NB4 (cell line): ENCODE measurements around the gene CCT5.

Experiments
- MYC ChIP-seq: IDR thresholded peaks from 2 replicates; pipeline ENCODE4 v1.6.1; 2011; ENCODE audit warnings: low read depth, low read length
- POLR2A ChIP-seq: IDR thresholded peaks from 2 replicates; pipeline ENCODE4 v1.6.1; 2011; ENCODE audit warnings: mild to moderate bottlenecking; ENCODE audit not compliant: insufficient read length; ENCODE audit errors: extremely low read depth
- TF ChIP-seq, protein P1 (sequence below): IDR thresholded peaks from one replicate; pipeline ENCODE4 v1.5.1; 2012; ENCODE audit warnings: low read depth, low read length
- TF ChIP-seq, protein P2 (sequence below): IDR thresholded peaks from 2 replicates; pipeline ENCODE4 v1.6.1; 2011; ENCODE audit warnings: low read depth, low read length

DNA sequence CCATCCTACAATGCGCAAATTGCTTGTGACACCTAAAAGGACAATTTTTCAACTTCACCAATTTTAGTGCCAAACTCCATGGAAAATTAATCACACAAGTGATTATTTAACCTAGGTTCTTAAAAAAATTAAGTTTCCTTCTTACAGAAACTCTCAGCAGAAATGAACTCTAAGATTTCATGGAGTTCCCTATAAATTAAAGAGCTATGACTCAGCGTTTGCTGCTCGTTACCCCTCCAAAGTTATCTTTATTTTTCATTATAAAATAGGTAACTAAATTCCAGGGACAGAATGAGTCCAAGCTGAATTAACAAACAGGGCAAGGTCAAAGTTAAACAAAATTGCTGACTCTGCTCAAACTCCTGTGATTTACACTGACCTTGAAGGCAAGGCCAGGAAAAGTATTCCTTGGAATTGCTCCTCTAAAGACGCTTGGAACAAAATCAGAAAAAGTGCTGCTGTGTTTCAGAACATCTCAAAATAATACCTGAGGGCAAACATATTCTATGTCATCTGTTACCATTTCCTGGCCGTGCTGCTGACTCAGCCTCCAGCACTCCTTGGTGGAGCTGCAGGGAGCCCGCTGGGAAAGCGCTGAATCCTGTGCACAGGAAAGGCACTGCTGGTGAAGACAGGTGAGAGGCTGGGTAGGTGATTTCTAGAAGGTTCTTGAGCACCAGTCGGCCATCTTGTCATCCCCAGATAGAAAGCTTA is 60.1 kb downstream of the CCT5 start:
- TF ChIP-seq, protein P1, sequence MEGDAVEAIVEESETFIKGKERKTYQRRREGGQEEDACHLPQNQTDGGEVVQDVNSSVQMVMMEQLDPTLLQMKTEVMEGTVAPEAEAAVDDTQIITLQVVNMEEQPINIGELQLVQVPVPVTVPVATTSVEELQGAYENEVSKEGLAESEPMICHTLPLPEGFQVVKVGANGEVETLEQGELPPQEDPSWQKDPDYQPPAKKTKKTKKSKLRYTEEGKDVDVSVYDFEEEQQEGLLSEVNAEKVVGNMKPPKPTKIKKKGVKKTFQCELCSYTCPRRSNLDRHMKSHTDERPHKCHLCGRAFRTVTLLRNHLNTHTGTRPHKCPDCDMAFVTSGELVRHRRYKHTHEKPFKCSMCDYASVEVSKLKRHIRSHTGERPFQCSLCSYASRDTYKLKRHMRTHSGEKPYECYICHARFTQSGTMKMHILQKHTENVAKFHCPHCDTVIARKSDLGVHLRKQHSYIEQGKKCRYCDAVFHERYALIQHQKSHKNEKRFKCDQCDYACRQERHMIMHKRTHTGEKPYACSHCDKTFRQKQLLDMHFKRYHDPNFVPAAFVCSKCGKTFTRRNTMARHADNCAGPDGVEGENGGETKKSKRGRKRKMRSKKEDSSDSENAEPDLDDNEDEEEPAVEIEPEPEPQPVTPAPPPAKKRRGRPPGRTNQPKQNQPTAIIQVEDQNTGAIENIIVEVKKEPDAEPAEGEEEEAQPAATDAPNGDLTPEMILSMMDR, result no peak
- TF ChIP-seq MYC, result no peak
- TF ChIP-seq, protein P2, sequence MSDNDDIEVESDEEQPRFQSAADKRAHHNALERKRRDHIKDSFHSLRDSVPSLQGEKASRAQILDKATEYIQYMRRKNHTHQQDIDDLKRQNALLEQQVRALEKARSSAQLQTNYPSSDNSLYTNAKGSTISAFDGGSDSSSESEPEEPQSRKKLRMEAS, result no peak
- no peak for TF ChIP-seq POLR2A
